Sigmoid colon (tissue), 7 donors: ENCODE measurements around the gene C1orf141. TPM values are rescaled to one million over a fixed set of nuclear protein-coding genes. Genes with fewer than 3 reads are reported as not detected.

ENCODE experiments used
- DNase-seq: peaks from one replicate; pipeline ENCODE4 v3.0.0-alpha.2; 2019
- H3K27ac ChIP-seq, 4 donors: fragments of 200-600 bp; sonication (generic); one replicate each; pipeline ENCODE4 v1.5.1; 2016 to 2019; ENCODE audit warnings: mild to moderate bottlenecking in 1 of 4
- H3K27me3 ChIP-seq, 3 donors: fragments of 200-600 bp; sonication (generic); one replicate each; pipeline ENCODE4 v1.5.1; 2019; ENCODE audit warnings: mild to moderate bottlenecking in 1 of 3
- H3K36me3 ChIP-seq, 4 donors: fragments of 200-600 bp; sonication (generic); one replicate each; pipeline ENCODE4 v1.5.1; 2016 to 2019
- H3K4me1 ChIP-seq, 4 donors: fragments of 200-600 bp; sonication (generic); one replicate each; pipeline ENCODE4 v1.5.1; 2017 to 2019
- H3K4me3 ChIP-seq, 4 donors: fragments of 200-600 bp; sonication (generic); one replicate each; pipeline ENCODE4 v1.5.1; 2017 to 2019; ENCODE audit warnings: mild to moderate bottlenecking in 2 of 4, moderate library complexity in 1 of 4
- H3K9me3 ChIP-seq, 4 donors: fragments of 200-600 bp in 3 of 4; sonication (generic) in 3 of 4; one replicate each; pipeline versions ENCODE4 v1.5.1 to v1.6.1; 2013 to 2019
- EP300 ChIP-seq, 4 donors: sonication (generic); formaldehyde crosslinking; IDR thresholded peaks; one replicate each; pipeline ENCODE4 v1.6.1; 2017; ENCODE audit warnings: antibody characterized with exemption in 4 of 4
- POLR2A ChIP-seq, 2 donors: fragments of 450-650 bp; IDR thresholded peaks; one replicate each; pipeline ENCODE4 v1.6.1; 2016; ENCODE audit warnings: antibody characterized with exemption in 2 of 2, mild to moderate bottlenecking in 2 of 2, moderate library complexity in 2 of 2
- POLR2AphosphoS5 ChIP-seq, 4 donors: sonication (generic); formaldehyde crosslinking; IDR thresholded peaks; one replicate each; pipeline ENCODE4 v1.6.1; 2017; ENCODE audit warnings: antibody characterized with exemption in 4 of 4
- WGBS, 2 donors: extraction: QIAGEN DNeasy Blood & Tissue Kit; methylation state at CpG; one replicate each; pipeline ENCODE4 v1.1.7; 2013; 5-methylcytosine and 5-hydroxymethylcytosine counted together
- intact Hi-C: fragments of 100-400 bp; cut with DNase I; formaldehyde crosslinking; loops from one replicate; pipeline ENCODE4 v1.15.1; 2023
- polyA plus RNA-seq, 3 donors: library from polyadenylated mRNA; stranded (reverse); fragments of 200-250 nt; gene quantifications; one replicate each; pipeline ENCODE4 v1.2.3, GENCODE V29; 2013
- total RNA-seq, 4 donors: library from RNA; depleted of rRNA; stranded (reverse); fragments of >200 nt; gene quantifications; one replicate each; pipeline ENCODE4 v1.1.0, GENCODE V29; 2016
- TF ChIP-seq, protein P1 (sequence below), 4 experiments: fragments of 450-650 bp in 3 of 4; fragments of 200-600 bp in 1 of 4; IDR thresholded peaks; one replicate each; pipeline ENCODE4 v1.5.1; 2016 to 2019; ENCODE audit warnings: antibody characterized with exemption in 4 of 4, mild to moderate bottlenecking in 3 of 4, moderate library complexity in 2 of 4
- donor health status: healthy with polysubstance abuse.
- donor health status: Bipolar disorder and iron deficiency.
- donor health status: healthy.

The C1orf141 gene
- total and polyA plus RNA-seq, 7 donors = not detected

DNA sequence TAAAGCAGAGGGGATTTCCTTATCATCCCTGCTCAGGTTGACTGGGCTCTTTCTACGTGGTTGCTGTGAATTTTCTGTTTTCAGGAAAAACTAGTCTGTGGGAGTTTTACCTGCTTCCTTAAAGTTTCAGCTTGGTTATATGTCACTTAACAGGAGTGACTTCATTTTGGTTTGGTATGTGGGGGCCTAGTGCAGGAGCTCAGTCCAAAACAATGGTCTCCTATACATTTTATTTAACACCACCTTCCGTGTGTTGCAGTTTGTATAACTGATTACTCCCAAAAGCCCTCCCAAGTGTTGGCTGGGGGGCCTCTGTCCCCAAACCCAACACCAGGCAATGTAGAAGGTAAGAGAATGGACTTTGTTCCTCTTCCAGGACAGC lies 36.8 kb upstream of the C1orf141 start:
- Histone ChIP-seq H3K4me1 (no peaks in the 10 kb centered on the region), H3K27ac (no peak overlapping the region), H3K9me3 (no peaks in the 10 kb centered on the region), H3K4me3 (no peak overlapping the region), H3K27me3 (no peaks in the 10 kb centered on the region), H3K36me3 (no peaks in the 10 kb centered on the region)
- DNase-seq = no peak
- TF ChIP-seq EP300 (IDR thresholded peaks at IDR 0.05) (no peak), POLR2AphosphoS5 (IDR thresholded peaks at IDR 0.05) (no peak), POLR2A (IDR thresholded peaks at IDR 0.05) (no peak)
- TF ChIP-seq, protein P1, sequence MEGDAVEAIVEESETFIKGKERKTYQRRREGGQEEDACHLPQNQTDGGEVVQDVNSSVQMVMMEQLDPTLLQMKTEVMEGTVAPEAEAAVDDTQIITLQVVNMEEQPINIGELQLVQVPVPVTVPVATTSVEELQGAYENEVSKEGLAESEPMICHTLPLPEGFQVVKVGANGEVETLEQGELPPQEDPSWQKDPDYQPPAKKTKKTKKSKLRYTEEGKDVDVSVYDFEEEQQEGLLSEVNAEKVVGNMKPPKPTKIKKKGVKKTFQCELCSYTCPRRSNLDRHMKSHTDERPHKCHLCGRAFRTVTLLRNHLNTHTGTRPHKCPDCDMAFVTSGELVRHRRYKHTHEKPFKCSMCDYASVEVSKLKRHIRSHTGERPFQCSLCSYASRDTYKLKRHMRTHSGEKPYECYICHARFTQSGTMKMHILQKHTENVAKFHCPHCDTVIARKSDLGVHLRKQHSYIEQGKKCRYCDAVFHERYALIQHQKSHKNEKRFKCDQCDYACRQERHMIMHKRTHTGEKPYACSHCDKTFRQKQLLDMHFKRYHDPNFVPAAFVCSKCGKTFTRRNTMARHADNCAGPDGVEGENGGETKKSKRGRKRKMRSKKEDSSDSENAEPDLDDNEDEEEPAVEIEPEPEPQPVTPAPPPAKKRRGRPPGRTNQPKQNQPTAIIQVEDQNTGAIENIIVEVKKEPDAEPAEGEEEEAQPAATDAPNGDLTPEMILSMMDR (IDR thresholded peaks at IDR 0.05) = no peak
- 69 to 89% methylated on average over 2 of the region's 2 CpGs for whole genome bisulfite sequencing, 2 donors
- intact Hi-C loops = no loop called here

DNA sequence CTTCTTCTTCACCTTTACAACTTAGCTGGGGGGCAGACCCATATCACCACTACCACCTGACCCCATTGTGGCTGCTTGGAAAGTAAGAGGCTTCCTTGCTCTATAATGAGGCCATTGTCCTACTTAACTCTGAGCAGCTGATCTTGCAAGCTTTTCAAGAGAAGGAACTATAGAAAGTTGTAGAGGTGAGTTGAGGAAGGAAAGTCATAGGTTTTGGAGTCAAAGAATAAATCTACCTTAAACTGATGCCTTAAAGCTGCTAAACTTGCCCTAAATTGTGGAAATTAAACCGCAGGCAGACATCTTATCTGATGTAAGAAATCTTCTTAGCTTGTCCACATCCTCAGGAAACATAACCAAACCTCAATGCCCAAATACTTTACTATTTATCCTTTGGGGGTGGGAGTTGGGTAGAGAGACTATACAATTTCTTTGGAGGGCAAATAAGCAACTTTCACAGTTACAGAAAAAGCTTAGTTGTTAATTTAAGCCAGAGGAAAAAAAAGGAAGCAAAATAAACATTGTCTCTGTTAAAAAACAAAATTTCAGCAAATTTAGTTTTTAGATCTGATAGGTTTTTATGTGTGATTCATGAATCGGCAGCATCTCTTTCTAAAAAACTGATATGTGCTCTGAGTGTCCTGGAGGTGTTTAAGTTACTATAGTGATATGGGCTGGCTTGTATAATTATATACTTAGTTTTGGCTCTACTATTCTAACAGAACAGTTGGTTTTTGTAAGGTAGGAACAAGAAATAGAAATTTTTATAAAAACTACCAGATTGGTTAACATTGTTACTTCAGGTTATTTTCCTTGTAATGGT lies 36.2 kb upstream of the C1orf141 start:
- H3K4me1 ChIP-seq = no peaks in the 10 kb centered on the region
- H3K27me3 ChIP-seq = no peaks in the 10 kb centered on the region
- no peak overlapping the region for H3K27ac ChIP-seq
- TF ChIP-seq POLR2A (IDR thresholded peaks at IDR 0.05) = no peak
- TF ChIP-seq, protein P1 (IDR thresholded peaks at IDR 0.05) = no peak
- TF ChIP-seq POLR2AphosphoS5 (IDR thresholded peaks at IDR 0.05) = no peak
- TF ChIP-seq EP300 (IDR thresholded peaks at IDR 0.05) = no peak
- intact Hi-C loops = no loop called here
- no peak for DNase-seq
- H3K4me3 ChIP-seq = no peak overlapping the region
- no peaks in the 10 kb centered on the region for H3K36me3 ChIP-seq
- WGBS, 2 donors = 66 to 87% methylated on average over 2 of the region's 2 CpGs
- H3K9me3 ChIP-seq = no peaks in the 10 kb centered on the region

DNA sequence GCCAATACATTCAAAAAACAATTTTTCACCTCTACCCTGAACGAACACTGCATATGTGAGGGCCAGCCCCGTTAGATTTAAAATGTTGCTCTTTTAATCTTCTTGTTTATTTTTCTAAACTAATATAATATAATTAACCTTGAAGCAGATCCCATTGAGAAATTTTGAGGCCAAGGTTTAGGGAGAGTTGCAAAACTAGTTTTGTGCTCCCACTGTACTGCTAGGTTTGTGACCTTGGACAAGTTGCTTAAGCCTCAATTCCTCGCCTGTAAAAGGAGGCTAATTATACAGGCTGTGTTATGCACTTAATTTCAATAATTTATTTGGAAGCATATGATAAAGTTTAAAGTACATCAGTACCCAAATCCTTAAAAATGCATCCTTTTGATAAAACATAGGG lies 35.2 kb upstream of the C1orf141 start:
- Histone ChIP-seq H3K4me1 (no peaks in the 10 kb centered on the region), H3K4me3 (no peak overlapping the region), H3K27ac (no peak overlapping the region), H3K9me3 (no peaks in the 10 kb centered on the region), H3K27me3 (no peaks in the 10 kb centered on the region), H3K36me3 (no peaks in the 10 kb centered on the region)
- DNase-seq = no peak
- 27 to 67% methylated on average over 3 of the region's 3 CpGs for WGBS, 2 donors
- TF ChIP-seq EP300 (IDR thresholded peaks at IDR 0.05) (no peak), POLR2A (IDR thresholded peaks at IDR 0.05) (no peak), POLR2AphosphoS5 (IDR thresholded peaks at IDR 0.05) (no peak)
- TF ChIP-seq, protein P1 (IDR thresholded peaks at IDR 0.05) = no peak
- intact Hi-C loops = no loop called here

DNA sequence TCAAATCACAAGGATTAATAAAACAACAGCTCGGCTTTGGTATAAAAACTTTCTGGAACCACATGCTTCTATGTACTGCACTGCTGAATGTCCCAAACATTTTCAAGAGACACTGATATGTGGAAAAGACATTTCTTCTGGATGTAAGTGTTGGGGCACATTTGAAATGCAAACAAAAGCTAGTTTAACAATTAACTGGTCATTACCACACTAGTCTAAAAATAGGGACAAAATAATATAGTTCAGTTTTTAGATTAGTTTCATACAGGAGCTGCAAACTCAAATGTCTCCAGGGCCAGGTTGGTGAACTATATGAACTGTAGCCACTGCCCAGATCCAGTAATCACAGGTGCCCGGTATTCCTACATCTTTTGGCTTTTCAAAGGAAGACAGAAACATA lies 34.7 kb upstream of the C1orf141 start:
- H3K27me3 ChIP-seq = no peaks in the 10 kb centered on the region
- DNase-seq = no peak
- intact Hi-C loops = no loop called here
- H3K36me3 ChIP-seq = no peaks in the 10 kb centered on the region
- no peaks in the 10 kb centered on the region for H3K4me1 ChIP-seq
- no peak overlapping the region for H3K27ac ChIP-seq
- WGBS, 2 donors = 58 to 91% methylated on average over 2 of the region's 2 CpGs
- H3K9me3 ChIP-seq = no peaks in the 10 kb centered on the region
- TF ChIP-seq, protein P1 (IDR thresholded peaks at IDR 0.05) = no peak
- no peak for TF ChIP-seq POLR2A (IDR thresholded peaks at IDR 0.05)
- no peak for TF ChIP-seq EP300 (IDR thresholded peaks at IDR 0.05)
- no peak for TF ChIP-seq POLR2AphosphoS5 (IDR thresholded peaks at IDR 0.05)
- H3K4me3 ChIP-seq = no peak overlapping the region

DNA sequence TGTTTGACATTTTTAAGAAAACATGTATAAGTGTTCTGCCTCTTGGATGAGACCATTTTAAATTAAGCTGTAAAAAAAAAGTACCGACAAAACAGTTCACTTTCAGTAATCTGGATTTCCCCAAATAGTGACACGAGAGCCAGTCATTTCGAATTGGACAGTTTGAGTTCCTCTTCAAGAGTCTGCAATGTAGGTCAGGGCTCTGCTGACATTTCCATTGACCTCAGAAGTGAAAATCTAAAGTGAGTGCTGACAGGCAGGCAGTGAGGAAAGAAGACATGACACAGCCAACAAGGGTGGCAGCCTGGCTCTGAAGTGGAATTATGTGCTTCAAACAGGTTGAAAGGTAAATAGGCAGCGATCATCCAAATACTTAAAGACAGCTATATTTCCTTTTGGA lies 31.4 kb upstream of the C1orf141 start, which contains the start of gene IL23R:
IL23R (plus strand) TSS at position 259 of the 400 bp plus-strand sequence. CDS start 1,667 bp downstream, outside the sequence.
- Histone ChIP-seq H3K27me3 (no peaks in the 10 kb centered on the region), H3K27ac (no peak within 1 kb of the TSS), H3K4me3 (no peak within 1 kb of the TSS), H3K4me1 (no peaks in the 10 kb centered on the region), H3K36me3 (no peaks in the 10 kb centered on the region), H3K9me3 (no peaks in the 10 kb centered on the region)
- WGBS, 2 donors = 74 to 84% methylated on average over 4 of the region's 4 CpGs
- TF ChIP-seq, protein P1 (IDR thresholded peaks at IDR 0.05) = no peak
- TF ChIP-seq POLR2A (IDR thresholded peaks at IDR 0.05) (no peak), EP300 (IDR thresholded peaks at IDR 0.05) (no peak), POLR2AphosphoS5 (IDR thresholded peaks at IDR 0.05) (no peak)
- intact Hi-C loops = no loop called here
- no peak for DNase-seq
